ENCODE results near the gene BTG4. TPM values are rescaled to one million over a fixed set of nuclear protein-coding genes. Genes with fewer than 3 reads are reported as not detected.

BTG4 gene
- total and polyA plus RNA-seq, 2 of the 8 experiments (the other 6 are each of a cell fraction or from before 2014, with no cell fraction given): 0.06 TPM; not detected in 1

GRCh38 chr11:111559800-111560464, 47.7 kb upstream of the BTG4 start:
- Histone ChIP-seq H3K79me1 (ENCODE audit: low read depth, low read length) (no peaks in the 10 kb centered on the region), H2BK120ac (replicated peaks; ENCODE audit: low read depth, low read length) (no peak overlapping the region), H3K4ac (replicated peaks; ENCODE audit: insufficient read length, low read depth, low read length) (no peak overlapping the region), H3K4me1 (replicated peaks in 1 of 4; ENCODE audit: control insufficient read depth in 3 of 4, insufficient read depth in 4 of 4, low read length in 3 of 4) (peaks cover 0 to 6% (median 4%) of the 10 kb centered on the region in 4 experiments; a peak in 4 of 7 replicates), H3K23me2 (ENCODE audit: low read depth, low read length) (no peaks in the 10 kb centered on the region), H3K56ac (replicated peaks; ENCODE audit: insufficient read length, low read depth, low read length) (no peak overlapping the region), H3K27ac (ENCODE audit: low read depth, low read length) (no peak overlapping the region), H2BK15ac (ENCODE audit: low read length) (0 out of 2 replicates have a peak overlapping the region, but pooled peaks have one; percentile 10), H3K14ac (ENCODE audit: insufficient read length) (no peak overlapping the region), H3K27me3 (replicated peaks in 1 of 4; ENCODE audit: control insufficient read depth in 3 of 4, extremely low read depth in 1 of 4, insufficient read depth in 3 of 4, low read length in 3 of 4) (no peaks in the 10 kb centered on the region), H2AK5ac (ENCODE audit: low read depth, low read length) (no peak overlapping the region), H3K9ac (replicated peaks in 1 of 4; ENCODE audit: extremely low read depth in 1 of 4, low read depth in 3 of 4, low read length in 3 of 4) (no peak overlapping the region), H3K4me3 (ENCODE audit: extremely low read depth in 1 of 4, insufficient read depth in 2 of 4, low read depth in 3 of 4, low read length in 4 of 4) (no peak overlapping the region), H4K8ac (ENCODE audit: extremely low read depth, insufficient read depth, low read length) (no peak overlapping the region), H4K20me1 (replicated peaks in 1 of 2; ENCODE audit: control insufficient read depth in 1 of 2, insufficient read depth in 2 of 2, low read length in 2 of 2) (no peaks in the 10 kb centered on the region), H3K79me2 (ENCODE audit: control insufficient read depth in 1 of 2, insufficient read depth in 2 of 2, low read length in 2 of 2) (no peaks in the 10 kb centered on the region), H2BK12ac (ENCODE audit: low read depth, low read length) (no peak overlapping the region), H3K36me3 (ENCODE audit: control insufficient read depth in 2 of 4, insufficient read depth in 4 of 4, low read length in 3 of 4) (peaks cover 0 to 13% (median 6%) of the 10 kb centered on the region in 4 experiments; a peak in 3 of 8 replicates), H2BK20ac (ENCODE audit: low read length) (no peak overlapping the region), H4K91ac (replicated peaks; ENCODE audit: insufficient read length, low read length) (no peak overlapping the region), H3K18ac (ENCODE audit: extremely low read depth, low read length) (no peak overlapping the region), H3K4me2 (ENCODE audit: insufficient read depth in 1 of 2, low read depth in 2 of 2, low read length in 2 of 2) (no peak overlapping the region), H2BK5ac (ENCODE audit: low read depth, low read length) (peak overlapping the region; percentile 38; the same call in 1 of the 2 replicates), H2AFZ (ENCODE audit: low read length) (no peak overlapping the region), H3K9me3 (ENCODE audit: insufficient read depth in 2 of 2, low read depth in 1 of 2, low read length in 1 of 2) (peaks cover 8% of the 10 kb centered on the region in 2 experiments; a peak in 3 of 4 replicates), H4K5ac (ENCODE audit: insufficient read length, low read depth, low read length) (no peak overlapping the region), H3K23ac (ENCODE audit: insufficient read length) (no peak overlapping the region)
- ChIA-PET POLR2A (ENCODE audit: partially characterized antibody) (interaction anchor here (0.7 to 0.8 kb wide), 2 partner anchors 18 to 1358 kb away, joined by 3 read pairs; no protein-coding TSS in a partner anchor), CTCF (ENCODE audit: partially characterized antibody) (interaction anchor here (0.6 to 3.7 kb wide), 8 partner anchors 10 to 217 kb away, joined by 3 to 15 read pairs (median 3); no protein-coding TSS in a partner anchor)
- 92% methylated on average over 11 of the region's 11 CpGs; no CpG with 5 or more reads in 1 of the 2 experiments for WGBS, 2 experiments (ENCODE audit: extremely low coverage in 1 of 2, insufficient coverage in 1 of 2, insufficient read length in 1 of 2, insufficient replicate concordance in 2 of 2, low coverage in 1 of 2, low lambda C conversion rate in 2 of 2, missing lambda C conversion rate in 1 of 2)
- TF ChIP-seq BRCA1 (IDR thresholded peaks at IDR 0.05; ENCODE audit: low read depth, low read length): no peak
- TF ChIP-seq BCL11A (IDR thresholded peaks at IDR 0.05; ENCODE audit: low read depth in 2 of 2, low read length in 2 of 2): no peak
- no peak for TF ChIP-seq SP4 (IDR thresholded peaks at IDR 0.05; ENCODE audit: low read length)
- TF ChIP-seq SP2 (IDR thresholded peaks at IDR 0.05; ENCODE audit: low read length): no peak
- no peak for TF ChIP-seq CBX5 (IDR thresholded peaks at IDR 0.05; ENCODE audit: low read depth, low read length)
- TF ChIP-seq KDM5A (IDR thresholded peaks at IDR 0.05; ENCODE audit: low read length): no peak
- no peak for TF ChIP-seq TEAD4 (IDR thresholded peaks at IDR 0.05; ENCODE audit: low read depth, low read length)
- no peak for TF ChIP-seq POU5F1 (IDR thresholded peaks at IDR 0.05; ENCODE audit: low read depth, low read length)
- no peak for DNase-seq (ENCODE audit: low read depth in 1 of 2, low spot score in 2 of 2)
- FAIRE-seq: no peak

All from H1 (cell line).